KMS-11 (cell line): ENCODE results near the gene GPR156.

ENCODE experiments used
- H2AFZ ChIP-seq: fragments of 200-600 bp; sonication (generic); 2 replicates; pipeline ENCODE4 v1.6.1; 2016; ENCODE audit warnings: antibody characterized with exemption, mixed run types, low read depth
- H3K27ac ChIP-seq: fragments of 200-600 bp; sonication (generic); 2 replicates; pipeline ENCODE4 v1.6.1; 2016; ENCODE audit warnings: mild to moderate bottlenecking, mixed run types
- H3K27me3 ChIP-seq: fragments of 200-600 bp; sonication (generic); 2 replicates; pipeline ENCODE4 v1.6.1; 2017; ENCODE audit warnings: mild to moderate bottlenecking, low read depth, mixed run types, moderate library complexity; ENCODE audit not compliant: insufficient read depth
- H3K36me3 ChIP-seq: fragments of 200-600 bp; sonication (generic); 2 replicates; pipeline ENCODE4 v1.6.1; 2017; ENCODE audit warnings: mild to moderate bottlenecking, mixed run types; ENCODE audit not compliant: insufficient read depth
- H3K4me1 ChIP-seq: fragments of 200-600 bp; sonication (generic); 2 replicates; pipeline ENCODE4 v1.6.1; 2016; ENCODE audit warnings: mild to moderate bottlenecking, low read depth, mixed run types; ENCODE audit not compliant: poor library complexity, severe bottlenecking
- H3K4me2 ChIP-seq: fragments of 200-600 bp; sonication (generic); 2 replicates; pipeline ENCODE4 v1.7.0; 2016; ENCODE audit warnings: mild to moderate bottlenecking, mixed run types
- H3K4me3 ChIP-seq: fragments of 200-600 bp; sonication (generic); IDR thresholded peaks from 2 replicates; pipeline ENCODE4 v1.6.1; 2017; ENCODE audit warnings: low read depth, low read length, mixed read lengths; ENCODE audit not compliant: insufficient read depth
- H3K79me2 ChIP-seq: fragments of 200-600 bp; sonication (generic); 2 replicates; pipeline ENCODE4 v1.6.1; 2016; ENCODE audit warnings: low read depth, mixed run types; ENCODE audit not compliant: insufficient read depth
- H3K9ac ChIP-seq: fragments of 200-600 bp; sonication (generic); 2 replicates; pipeline ENCODE4 v1.6.1; 2016; ENCODE audit warnings: mild to moderate bottlenecking, mixed run types
- H4K20me1 ChIP-seq: fragments of 200-600 bp; sonication (generic); 2 replicates; pipeline ENCODE4 v1.6.1; 2016; ENCODE audit warnings: mild to moderate bottlenecking, mixed run types; ENCODE audit not compliant: insufficient read depth
- CTCF ChIP-seq: fragments of 200-600 bp; sonication (generic); conservative IDR thresholded peaks from 2 replicates; pipeline ENCODE4 v1.6.1; 2017; ENCODE audit warnings: low read depth, mild to moderate bottlenecking, antibody characterized with exemption, low read length, moderate library complexity, mixed read lengths

GPR156 gene

GRCh38 chr3:120284747-120285507 is at the start of gene GPR156:
Gene GPR156, minus strand, starts transcription at chr3:120285222. Its CDS starts 41,124 bp downstream, at chr3:120244098.
- Histone ChIP-seq H3K36me3 (no peaks in the 10 kb centered on the region), H2AFZ (peak within 1 kb of the TSS; percentile 6; the same call in 1 of the 2 replicates), H3K4me3 (peak within 1 kb of the TSS; percentile 16), H3K4me2 (peak within 1 kb of the TSS; percentile 18), H3K79me2 (no peaks in the 10 kb centered on the region), H3K27me3 (no peaks in the 10 kb centered on the region), H3K27ac (no peak within 1 kb of the TSS), H3K4me1 (peaks cover 47% of the 10 kb centered on the region), H3K9ac (no peak within 1 kb of the TSS), H4K20me1 (no peaks in the 10 kb centered on the region)
- TF ChIP-seq CTCF, result no peak

- Histone ChIP-seq H3K4me2 (no peak overlapping the region), H3K36me3 (peaks cover 6% of the 10 kb centered on the region; the same call in 1 of the 2 replicates), H3K27ac (no peak overlapping the region), H3K79me2 (peaks cover 22% of the 10 kb centered on the region; the same call in 1 of the 2 replicates), H3K27me3 (no peaks in the 10 kb centered on the region), H4K20me1 (peaks cover 6% of the 10 kb centered on the region; the same call in 1 of the 2 replicates), H3K4me3 (no peak overlapping the region), H3K9ac (no peak overlapping the region), H3K4me1 (no peaks in the 10 kb centered on the region), H2AFZ (no peak overlapping the region)
- no peak for TF ChIP-seq CTCF
These were observed 47.6 kb upstream of the GPR156 start for GRCh38 chr3:120332646-120333045.

DNA sequence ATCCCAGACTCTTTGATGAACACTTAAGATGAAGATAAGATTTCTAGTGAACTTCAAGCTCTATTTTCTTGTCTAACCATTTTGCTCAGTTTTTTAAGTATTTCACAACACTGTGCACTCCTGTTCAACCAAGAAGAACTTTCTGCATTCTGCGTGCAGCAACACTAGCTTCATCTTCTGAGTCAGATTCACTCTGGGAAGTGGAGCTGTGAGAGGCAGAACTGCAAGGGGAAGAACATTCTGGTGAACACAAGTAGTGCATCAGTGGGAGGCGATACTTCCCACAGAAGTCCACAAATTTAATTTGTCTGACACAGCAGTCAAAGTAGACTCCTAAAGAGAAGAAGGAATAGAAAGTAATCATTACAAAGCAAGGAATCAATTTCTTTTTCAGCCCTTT is 46.1 kb upstream of the GPR156 start:
- no peak overlapping the region for H3K27ac ChIP-seq

DNA sequence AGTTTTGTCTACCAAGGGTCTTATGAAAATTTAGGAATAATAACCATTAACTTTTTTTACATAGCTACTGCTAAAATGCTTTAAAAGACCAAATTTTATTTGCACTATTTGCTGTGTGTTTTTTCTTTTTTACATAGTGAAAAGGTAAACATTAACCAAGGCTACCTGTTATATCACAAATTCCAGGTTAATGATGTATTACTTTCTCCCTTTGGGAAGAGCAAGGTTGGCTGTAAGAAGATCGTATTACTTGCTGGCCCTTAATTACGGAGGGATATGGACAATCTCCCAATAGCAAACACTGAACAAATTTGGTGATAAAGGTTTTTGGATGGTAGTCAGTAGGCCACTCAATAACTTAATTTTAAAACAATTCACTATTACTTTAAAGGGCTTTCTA is 41.8 kb upstream of the GPR156 start:
- H3K79me2 ChIP-seq, result no peaks in the 10 kb centered on the region
- H3K4me2 ChIP-seq, result no peak overlapping the region

More for the DNA sequence above, 46.1 kb upstream of the GPR156 start:
- Histone ChIP-seq H3K36me3 (peaks cover 6% of the 10 kb centered on the region; the same call in 1 of the 2 replicates), H3K4me3 (no peak overlapping the region), H2AFZ (no peak overlapping the region), H3K27me3 (no peaks in the 10 kb centered on the region), H4K20me1 (peaks cover 6% of the 10 kb centered on the region; the same call in 1 of the 2 replicates), H3K9ac (no peak overlapping the region), H3K4me2 (no peak overlapping the region), H3K4me1 (no peaks in the 10 kb centered on the region), H3K79me2 (peaks cover 10% of the 10 kb centered on the region; the same call in 1 of the 2 replicates)
- no peak for TF ChIP-seq CTCF

More for the DNA sequence above, 41.8 kb upstream of the GPR156 start:
- Histone ChIP-seq H3K9ac (no peak overlapping the region), H4K20me1 (no peaks in the 10 kb centered on the region), H3K36me3 (peaks cover 6% of the 10 kb centered on the region), H3K27me3 (no peaks in the 10 kb centered on the region), H3K4me1 (no peaks in the 10 kb centered on the region), H2AFZ (no peak overlapping the region), H3K4me3 (no peak overlapping the region), H3K27ac (no peak overlapping the region)
- no peak for TF ChIP-seq CTCF
